Hepatocyte (in vitro differentiated cells): Measurements from ENCODE around the gene ACACA. TPM values are rescaled to one million over a fixed set of nuclear protein-coding genes. Genes with fewer than 3 reads are reported as not detected.

ENCODE experiments used
- DNase-seq: peaks from one replicate; pipeline ENCODE4 v3.0.0-alpha.2; 2016; ENCODE audit warnings: low spot score
- H2AFZ ChIP-seq: fragments of 200-600 bp; sonication (generic); 2 replicates; pipeline ENCODE4 v1.6.0; 2016; ENCODE audit warnings: antibody characterized with exemption, mild to moderate bottlenecking
- H3K27ac ChIP-seq: fragments of 200-600 bp; sonication (generic); 2 replicates; pipeline ENCODE4 v1.5.1; 2016; ENCODE audit warnings: mild to moderate bottlenecking
- H3K27me3 ChIP-seq: fragments of 200-600 bp; sonication (generic); 2 replicates; pipeline ENCODE4 v1.6.1; 2016
- H3K36me3 ChIP-seq: fragments of 200-600 bp; sonication (generic); replicated peaks from 2 replicates; pipeline ENCODE4 v1.5.1; 2016; ENCODE audit warnings: low read depth; ENCODE audit not compliant: insufficient read depth
- H3K4me1 ChIP-seq: fragments of 200-600 bp; sonication (generic); 2 replicates; pipeline ENCODE4 v1.5.1; 2016; ENCODE audit warnings: mild to moderate bottlenecking, moderate library complexity; ENCODE audit not compliant: insufficient read depth
- H3K4me2 ChIP-seq: fragments of 200-600 bp; sonication (generic); 2 replicates; pipeline ENCODE4 v1.6.0; 2016
- H3K4me3 ChIP-seq: fragments of 200-600 bp; sonication (generic); 2 replicates; pipeline ENCODE4 v1.5.1; 2016; ENCODE audit warnings: mild to moderate bottlenecking
- H3K79me2 ChIP-seq: fragments of 200-600 bp; sonication (generic); 2 replicates; pipeline ENCODE4 v1.6.0; 2017; ENCODE audit warnings: mild to moderate bottlenecking
- H3K9me2 ChIP-seq: fragments of 200-600 bp; sonication (generic); replicated peaks from 2 replicates; pipeline ENCODE4 v1.6.0; 2017; ENCODE audit warnings: mild to moderate bottlenecking; ENCODE audit not compliant: insufficient read depth
- H3K9me3 ChIP-seq: fragments of 200-600 bp; sonication (generic); 2 replicates; pipeline ENCODE4 v1.5.1; 2016; ENCODE audit warnings: low read depth, mild to moderate bottlenecking
- H4K20me1 ChIP-seq: fragments of 200-600 bp; sonication (generic); 2 replicates; pipeline ENCODE4 v1.6.0; 2016; ENCODE audit warnings: mild to moderate bottlenecking; ENCODE audit not compliant: insufficient read depth, poor library complexity, severe bottlenecking
- EZH2 ChIP-seq: fragments of 200-600 bp; sonication (generic); IDR thresholded peaks from 2 replicates; pipeline ENCODE4 v1.6.1; 2016; ENCODE audit warnings: antibody characterized with exemption, mild to moderate bottlenecking, borderline replicate concordance
- EZH2phosphoT487 ChIP-seq: fragments of 200-600 bp; sonication (generic); IDR thresholded peaks from one replicate; pipeline ENCODE4 v1.6.1; 2018; ENCODE audit warnings: antibody characterized with exemption, mild to moderate bottlenecking, low read depth, moderate library complexity; ENCODE audit not compliant: unreplicated experiment, severe bottlenecking
- WGBS: methylation state at CpG from one replicate; pipeline ENCODE4 v1.1.6; 2016; ENCODE audit warnings: low lambda C conversion rate; ENCODE audit errors: missing lambda C conversion rate; 5-methylcytosine and 5-hydroxymethylcytosine counted together
- polyA plus RNA-seq: library from polyadenylated mRNA; unstranded; fragments of >200 nt; fragmentation: Nextera tagmentation; extraction: Ambion mirVana; gene quantifications from 2 replicates; pipeline ENCODE4 v1.2.1, GENCODE V29; 2016
- total RNA-seq: library from RNA; depleted of rRNA; stranded (reverse); fragments of >200 nt; gene quantifications from 2 replicates; pipeline ENCODE4 v1.2.3, GENCODE V29; 2014
- TF ChIP-seq, protein P1 (sequence below): fragments of 200-600 bp; sonication (generic); IDR thresholded peaks from 2 replicates; pipeline ENCODE4 v1.5.1; 2016; ENCODE audit warnings: antibody characterized with exemption, mild to moderate bottlenecking; ENCODE audit not compliant: poor library complexity

The ACACA gene
- total and polyA plus RNA-seq, 2 experiments from 2014 or later = 37.4 to 53.8 TPM

GRCh38 chr17:37360632-37361031 lies 46.0 kb downstream of the ACACA start:
- peak overlapping the region; percentile 91 for H3K4me2 ChIP-seq
- H3K27ac ChIP-seq = peak overlapping the region; percentile 96
- no peaks in the 10 kb centered on the region for H3K27me3 ChIP-seq
- peaks cover 5% of the 10 kb centered on the region for H4K20me1 ChIP-seq
- no peak for DNase-seq
- H3K9me3 ChIP-seq = no peaks in the 10 kb centered on the region
- H3K79me2 ChIP-seq = peaks cover 25% of the 10 kb centered on the region
- H3K4me3 ChIP-seq = no peak overlapping the region
- H2AFZ ChIP-seq = no peak overlapping the region
- H3K36me3 ChIP-seq = no peaks in the 10 kb centered on the region
- TF ChIP-seq EZH2phosphoT487 = no peak
- no peak for TF ChIP-seq EZH2
- TF ChIP-seq, protein P1, sequence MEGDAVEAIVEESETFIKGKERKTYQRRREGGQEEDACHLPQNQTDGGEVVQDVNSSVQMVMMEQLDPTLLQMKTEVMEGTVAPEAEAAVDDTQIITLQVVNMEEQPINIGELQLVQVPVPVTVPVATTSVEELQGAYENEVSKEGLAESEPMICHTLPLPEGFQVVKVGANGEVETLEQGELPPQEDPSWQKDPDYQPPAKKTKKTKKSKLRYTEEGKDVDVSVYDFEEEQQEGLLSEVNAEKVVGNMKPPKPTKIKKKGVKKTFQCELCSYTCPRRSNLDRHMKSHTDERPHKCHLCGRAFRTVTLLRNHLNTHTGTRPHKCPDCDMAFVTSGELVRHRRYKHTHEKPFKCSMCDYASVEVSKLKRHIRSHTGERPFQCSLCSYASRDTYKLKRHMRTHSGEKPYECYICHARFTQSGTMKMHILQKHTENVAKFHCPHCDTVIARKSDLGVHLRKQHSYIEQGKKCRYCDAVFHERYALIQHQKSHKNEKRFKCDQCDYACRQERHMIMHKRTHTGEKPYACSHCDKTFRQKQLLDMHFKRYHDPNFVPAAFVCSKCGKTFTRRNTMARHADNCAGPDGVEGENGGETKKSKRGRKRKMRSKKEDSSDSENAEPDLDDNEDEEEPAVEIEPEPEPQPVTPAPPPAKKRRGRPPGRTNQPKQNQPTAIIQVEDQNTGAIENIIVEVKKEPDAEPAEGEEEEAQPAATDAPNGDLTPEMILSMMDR = no peak
- no peaks in the 10 kb centered on the region for H3K9me2 ChIP-seq
- 90% methylated on average over 3 of the region's 3 CpGs for WGBS
- H3K4me1 ChIP-seq = peaks cover 31% of the 10 kb centered on the region

- Histone ChIP-seq H3K4me1 (peaks cover 31% of the 10 kb centered on the region), H3K27ac (peak overlapping the region; percentile 96), H3K9me3 (no peaks in the 10 kb centered on the region), H3K36me3 (no peaks in the 10 kb centered on the region), H4K20me1 (peaks cover 8% of the 10 kb centered on the region), H3K4me3 (no peak overlapping the region), H3K9me2 (no peaks in the 10 kb centered on the region), H3K79me2 (peaks cover 34% of the 10 kb centered on the region), H3K27me3 (no peaks in the 10 kb centered on the region), H3K4me2 (peak overlapping the region; percentile 91), H2AFZ (peak overlapping the region; percentile 41)
- WGBS = 22% methylated on average over 18 of the region's 18 CpGs
- no peak for TF ChIP-seq EZH2
- TF ChIP-seq EZH2phosphoT487 = no peak
- TF ChIP-seq, protein P1 = no peak
- DNase-seq = no peak
These were observed 46.9 kb downstream of the ACACA start for GRCh38 chr17:37359682-37360188.

GRCh38 chr17:37358830-37359681 lies 47.6 kb downstream of the ACACA start:
- peak overlapping the region; percentile 91 for H3K4me3 ChIP-seq
- WGBS = 2% methylated on average over 39 of the region's 88 CpGs
- peak; percentile 98 for DNase-seq
- no peak for TF ChIP-seq EZH2phosphoT487
- TF ChIP-seq, protein P1 = peak; percentile 16
- peaks cover 40% of the 10 kb centered on the region for H3K79me2 ChIP-seq
- H3K27ac ChIP-seq = peak overlapping the region; percentile 96
- H3K9me2 ChIP-seq = no peaks in the 10 kb centered on the region
- H4K20me1 ChIP-seq = peaks cover 13% of the 10 kb centered on the region
- H3K9me3 ChIP-seq = no peaks in the 10 kb centered on the region
- H3K27me3 ChIP-seq = no peaks in the 10 kb centered on the region
- H3K4me2 ChIP-seq = peak overlapping the region; percentile 91
- peak overlapping the region; percentile 41 for H2AFZ ChIP-seq
- no peaks in the 10 kb centered on the region for H3K36me3 ChIP-seq
- peaks cover 31% of the 10 kb centered on the region for H3K4me1 ChIP-seq
